HepG2 (cell line): ENCODE data around the gene DSC3.

ENCODE experiments used
- TF ChIP-seq, protein P1 (sequence below): sonication (generic); formaldehyde crosslinking; IDR thresholded peaks from 2 replicates; pipeline ENCODE4 v1.5.0; 2020; ENCODE audit warnings: mild to moderate bottlenecking, missing genetic modification reagents, moderate library complexity
- TF ChIP-seq, protein P2 (sequence below): sonication (generic); formaldehyde crosslinking; conservative IDR thresholded peaks from 2 replicates; pipeline ENCODE4 v1.5.0; 2020; ENCODE audit warnings: missing genetic modification reagents

DNA sequence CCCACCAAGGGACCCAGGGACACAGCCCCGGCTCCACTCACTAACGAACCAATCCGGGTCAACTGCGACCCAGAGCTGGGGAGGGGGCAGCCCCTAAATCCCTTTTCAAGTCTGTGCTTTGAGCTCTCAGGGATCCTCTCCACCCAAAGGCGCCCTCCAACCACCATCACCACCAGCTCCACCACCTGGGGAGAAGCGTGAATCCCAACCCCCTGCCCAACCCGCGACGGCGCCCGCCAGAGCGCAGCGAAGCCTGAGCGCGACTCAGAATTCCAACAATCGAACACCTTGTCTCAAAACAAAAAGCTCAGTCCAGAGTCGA, 497 bp downstream of the DSC3 start:
- TF ChIP-seq, protein P1, sequence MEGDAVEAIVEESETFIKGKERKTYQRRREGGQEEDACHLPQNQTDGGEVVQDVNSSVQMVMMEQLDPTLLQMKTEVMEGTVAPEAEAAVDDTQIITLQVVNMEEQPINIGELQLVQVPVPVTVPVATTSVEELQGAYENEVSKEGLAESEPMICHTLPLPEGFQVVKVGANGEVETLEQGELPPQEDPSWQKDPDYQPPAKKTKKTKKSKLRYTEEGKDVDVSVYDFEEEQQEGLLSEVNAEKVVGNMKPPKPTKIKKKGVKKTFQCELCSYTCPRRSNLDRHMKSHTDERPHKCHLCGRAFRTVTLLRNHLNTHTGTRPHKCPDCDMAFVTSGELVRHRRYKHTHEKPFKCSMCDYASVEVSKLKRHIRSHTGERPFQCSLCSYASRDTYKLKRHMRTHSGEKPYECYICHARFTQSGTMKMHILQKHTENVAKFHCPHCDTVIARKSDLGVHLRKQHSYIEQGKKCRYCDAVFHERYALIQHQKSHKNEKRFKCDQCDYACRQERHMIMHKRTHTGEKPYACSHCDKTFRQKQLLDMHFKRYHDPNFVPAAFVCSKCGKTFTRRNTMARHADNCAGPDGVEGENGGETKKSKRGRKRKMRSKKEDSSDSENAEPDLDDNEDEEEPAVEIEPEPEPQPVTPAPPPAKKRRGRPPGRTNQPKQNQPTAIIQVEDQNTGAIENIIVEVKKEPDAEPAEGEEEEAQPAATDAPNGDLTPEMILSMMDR (CRISPR knock-in tag) = no peak
- TF ChIP-seq, protein P2, sequence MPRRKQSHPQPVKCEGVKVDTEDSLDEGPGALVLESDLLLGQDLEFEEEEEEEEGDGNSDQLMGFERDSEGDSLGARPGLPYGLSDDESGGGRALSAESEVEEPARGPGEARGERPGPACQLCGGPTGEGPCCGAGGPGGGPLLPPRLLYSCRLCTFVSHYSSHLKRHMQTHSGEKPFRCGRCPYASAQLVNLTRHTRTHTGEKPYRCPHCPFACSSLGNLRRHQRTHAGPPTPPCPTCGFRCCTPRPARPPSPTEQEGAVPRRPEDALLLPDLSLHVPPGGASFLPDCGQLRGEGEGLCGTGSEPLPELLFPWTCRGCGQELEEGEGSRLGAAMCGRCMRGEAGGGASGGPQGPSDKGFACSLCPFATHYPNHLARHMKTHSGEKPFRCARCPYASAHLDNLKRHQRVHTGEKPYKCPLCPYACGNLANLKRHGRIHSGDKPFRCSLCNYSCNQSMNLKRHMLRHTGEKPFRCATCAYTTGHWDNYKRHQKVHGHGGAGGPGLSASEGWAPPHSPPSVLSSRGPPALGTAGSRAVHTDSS (CRISPR knock-in tag) = no peak
